GM12865 (cell line): ENCODE measurements around the gene KDM4B.

ENCODE experiments used
- DNase-seq: peaks from one replicate; pipeline ENCODE4 v3.0.0; 2010; ENCODE audit warnings: low read depth
- H3K4me3 ChIP-seq: 2 replicates; pipeline ENCODE4 v1.5.1; 2011; ENCODE audit warnings: mild to moderate bottlenecking, low read depth, low read length, control low read depth
- TF ChIP-seq, protein P1 (sequence below): IDR thresholded peaks from 2 replicates; pipeline ENCODE4 v1.5.1; 2011; ENCODE audit warnings: low read length, control low read depth, low read depth, inconsistent platforms; ENCODE audit not compliant: insufficient read depth; ENCODE audit errors: missing control alignments

The KDM4B gene

DNA sequence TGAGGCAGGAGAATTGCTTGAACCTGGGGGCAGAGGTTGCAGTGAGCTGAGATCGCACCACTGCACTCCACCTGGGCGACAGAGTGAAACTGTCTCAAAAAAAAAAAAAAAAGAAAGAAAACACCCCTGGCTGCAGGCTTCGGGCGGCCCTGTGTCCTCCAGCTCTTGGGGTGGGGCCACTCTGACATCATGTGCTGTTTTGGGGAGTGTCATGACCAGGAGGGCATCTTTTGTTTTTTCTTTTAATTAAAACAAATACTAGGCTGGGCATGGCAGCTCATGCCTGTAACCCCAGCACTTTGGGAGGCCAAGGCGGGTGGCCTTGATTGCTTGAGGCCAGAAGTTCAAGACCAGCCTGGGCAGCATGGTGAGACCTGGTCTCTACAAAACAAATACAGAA lies 52.1 kb downstream of the KDM4B start:
- DNase-seq, result no peak

DNA sequence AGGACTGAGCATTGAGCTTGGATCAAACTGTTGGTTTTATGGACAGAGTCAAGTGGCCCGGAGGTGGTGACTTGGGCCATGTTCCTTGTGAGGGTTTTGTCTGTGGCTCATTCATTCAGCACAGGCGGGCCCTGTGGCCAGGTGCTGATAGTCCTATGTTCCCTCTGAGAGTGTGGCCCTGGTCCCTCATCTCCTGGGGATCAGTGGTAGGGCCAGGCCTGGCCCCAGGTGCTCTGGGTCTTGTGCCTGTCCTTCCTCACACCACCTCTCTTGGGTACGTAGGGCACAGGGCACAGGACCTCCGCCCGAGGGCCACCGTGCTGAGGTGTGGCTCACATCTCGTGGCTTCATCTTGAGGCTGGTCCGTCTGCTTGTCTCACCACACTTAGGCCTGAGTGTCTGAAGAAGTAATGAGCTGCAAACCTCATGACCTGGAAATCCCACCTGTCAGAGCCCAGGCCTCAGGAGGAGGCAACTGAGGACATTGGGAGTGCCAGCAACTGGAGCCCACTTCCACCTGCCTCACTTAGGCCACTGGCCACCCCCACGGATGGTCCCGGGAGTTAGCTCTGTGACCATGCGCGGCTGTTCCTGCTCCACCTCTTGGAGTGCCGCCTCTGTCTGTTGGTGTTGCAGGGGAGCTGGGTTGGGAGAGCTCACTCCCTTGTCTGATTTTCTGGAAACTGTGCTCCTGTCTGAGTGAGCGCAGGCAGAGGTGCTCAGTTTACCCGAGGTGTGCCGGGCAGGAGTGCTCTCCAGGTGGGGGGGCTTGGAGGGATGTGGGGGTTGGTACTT lies 53.4 kb downstream of the KDM4B start:
- TF ChIP-seq, protein P1, sequence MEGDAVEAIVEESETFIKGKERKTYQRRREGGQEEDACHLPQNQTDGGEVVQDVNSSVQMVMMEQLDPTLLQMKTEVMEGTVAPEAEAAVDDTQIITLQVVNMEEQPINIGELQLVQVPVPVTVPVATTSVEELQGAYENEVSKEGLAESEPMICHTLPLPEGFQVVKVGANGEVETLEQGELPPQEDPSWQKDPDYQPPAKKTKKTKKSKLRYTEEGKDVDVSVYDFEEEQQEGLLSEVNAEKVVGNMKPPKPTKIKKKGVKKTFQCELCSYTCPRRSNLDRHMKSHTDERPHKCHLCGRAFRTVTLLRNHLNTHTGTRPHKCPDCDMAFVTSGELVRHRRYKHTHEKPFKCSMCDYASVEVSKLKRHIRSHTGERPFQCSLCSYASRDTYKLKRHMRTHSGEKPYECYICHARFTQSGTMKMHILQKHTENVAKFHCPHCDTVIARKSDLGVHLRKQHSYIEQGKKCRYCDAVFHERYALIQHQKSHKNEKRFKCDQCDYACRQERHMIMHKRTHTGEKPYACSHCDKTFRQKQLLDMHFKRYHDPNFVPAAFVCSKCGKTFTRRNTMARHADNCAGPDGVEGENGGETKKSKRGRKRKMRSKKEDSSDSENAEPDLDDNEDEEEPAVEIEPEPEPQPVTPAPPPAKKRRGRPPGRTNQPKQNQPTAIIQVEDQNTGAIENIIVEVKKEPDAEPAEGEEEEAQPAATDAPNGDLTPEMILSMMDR, result no peak
- no peak overlapping the region for H3K4me3 ChIP-seq
- no peak for DNase-seq

More for the DNA sequence above, 52.1 kb downstream of the KDM4B start:
- TF ChIP-seq, protein P1, result no peak
- H3K4me3 ChIP-seq, result no peak overlapping the region

DNA sequence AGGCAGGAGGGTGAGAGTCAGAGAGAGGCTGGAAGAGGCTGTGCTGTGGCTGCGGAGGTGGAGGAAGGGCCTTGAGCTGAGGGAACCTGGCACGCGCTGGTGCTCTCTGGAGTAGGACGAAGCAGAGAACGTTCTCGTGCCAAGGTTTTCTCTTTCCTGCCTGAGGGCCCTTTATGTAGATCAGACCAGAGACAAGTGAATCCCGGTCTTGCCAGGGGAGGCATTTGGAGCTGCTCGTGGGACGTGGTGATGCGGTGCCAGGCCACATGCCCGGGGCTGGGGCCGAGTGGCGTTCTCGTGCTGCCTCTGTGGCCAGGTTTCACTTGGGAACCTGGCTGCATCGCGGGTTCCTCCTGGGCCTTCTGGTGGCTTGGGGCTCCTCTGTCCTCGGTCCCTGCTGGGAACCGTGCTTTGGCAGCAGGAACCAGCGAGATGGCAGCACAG lies 54.2 kb downstream of the KDM4B start:
- TF ChIP-seq, protein P1, result no peak
- no peak overlapping the region for H3K4me3 ChIP-seq
- no peak for DNase-seq

DNA sequence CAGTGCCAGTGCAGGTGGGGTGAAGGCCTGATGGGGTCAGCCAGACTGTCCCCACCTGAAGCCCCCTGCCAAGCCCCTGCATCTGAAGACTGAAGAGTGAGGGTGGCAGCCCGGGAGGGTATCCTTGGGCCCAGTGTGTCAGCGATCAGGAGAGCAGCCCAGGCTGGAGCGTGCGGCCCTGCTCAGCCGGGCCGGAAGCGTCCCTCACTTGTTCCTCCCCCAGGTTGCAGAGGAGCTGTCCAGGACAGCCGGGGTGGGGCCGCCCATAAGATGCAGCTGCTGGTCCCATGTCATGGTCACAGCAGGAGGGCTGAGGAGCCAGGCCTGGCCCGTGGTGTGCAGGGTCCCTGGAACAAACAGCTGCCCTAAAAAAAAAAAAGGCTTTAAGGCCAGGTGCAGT lies 55.4 kb downstream of the KDM4B start:
- no peak for DNase-seq
- H3K4me3 ChIP-seq, result no peak overlapping the region
- TF ChIP-seq, protein P1, result no peak

DNA sequence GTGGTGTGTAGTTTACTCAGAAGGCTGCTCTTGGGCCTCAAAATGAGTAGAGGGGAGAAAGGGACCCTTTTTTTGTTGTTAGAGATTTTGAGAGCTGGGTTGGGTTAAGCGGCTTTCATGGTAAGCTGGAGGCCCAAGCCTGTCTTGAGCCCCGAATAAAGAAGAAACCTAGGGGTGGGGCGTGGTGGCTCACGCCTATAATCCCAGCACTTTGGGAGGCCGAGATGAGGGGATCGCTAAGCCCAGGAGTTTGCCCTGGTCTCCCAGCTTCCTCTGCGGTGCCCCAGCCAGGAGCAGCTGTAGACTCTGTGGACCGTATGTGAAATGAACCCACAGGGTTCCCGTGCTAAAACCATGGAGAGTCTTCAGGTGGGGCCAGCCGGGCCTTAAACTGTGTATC lies 56.1 kb downstream of the KDM4B start:
- no peak overlapping the region for H3K4me3 ChIP-seq
- DNase-seq, result no peak
- TF ChIP-seq, protein P1, result no peak

DNA sequence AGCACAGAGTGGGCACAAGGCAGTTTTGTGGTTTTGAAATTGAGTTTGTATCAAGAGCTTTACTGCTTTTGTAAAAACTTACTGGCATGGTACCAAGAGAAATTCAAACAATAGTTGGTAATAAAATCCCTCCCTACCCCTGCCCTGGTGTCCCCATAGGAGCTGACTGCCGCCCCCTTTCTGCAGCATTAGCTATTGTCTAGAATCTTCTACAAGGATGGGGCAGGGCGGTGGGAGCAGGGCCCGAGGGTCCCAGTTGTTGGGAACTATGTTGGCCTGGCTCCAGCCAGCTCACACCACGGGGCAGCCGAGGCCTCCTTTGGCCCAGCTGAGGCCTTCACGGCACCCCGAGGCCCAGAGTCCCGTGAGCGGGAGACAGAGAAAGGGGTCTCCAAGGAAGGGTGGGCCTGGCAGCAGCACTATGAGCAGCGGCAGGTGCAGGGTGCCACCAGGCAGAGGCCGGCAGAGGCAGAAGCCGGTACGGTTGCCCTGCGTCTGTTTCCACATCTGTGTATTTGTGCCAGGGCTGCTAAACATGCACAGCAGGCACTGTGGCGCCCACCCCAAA lies 57.9 kb downstream of the KDM4B start:
- TF ChIP-seq, protein P1, result no peak
- DNase-seq, result no peak
- no peak overlapping the region for H3K4me3 ChIP-seq
